ENCODE results near the gene EHMT1. TPM values are rescaled to one million over a fixed set of nuclear protein-coding genes. Genes with fewer than 3 reads are reported as not detected.

Gene EHMT1
- total RNA-seq, 4 donors from 2014 or later = 57.6 to 103 (median 76.8) TPM

- no peak for DNase-seq (ENCODE audit: low spot score)
- ATAC-seq (ENCODE audit: low FRiP score) = no peak
- no peak for TF ChIP-seq CTCF (IDR thresholded peaks at IDR 0.05)
These were observed 144.6 kb downstream of the EHMT1 start for GRCh38 chr9:137763271-137763955.

GRCh38 chr9:137764171-137764671 lies 145.4 kb downstream of the EHMT1 start:
- DNase-seq (ENCODE audit: low spot score) = no peak
- no peak for ATAC-seq (ENCODE audit: low FRiP score)
- TF ChIP-seq CTCF (IDR thresholded peaks at IDR 0.05) = no peak

GRCh38 chr9:137764981-137765380 lies 146.2 kb downstream of the EHMT1 start:
- TF ChIP-seq CTCF (IDR thresholded peaks at IDR 0.05) = no peak
- DNase-seq (ENCODE audit: low spot score) = no peak
- ATAC-seq (ENCODE audit: low FRiP score) = no peak

GRCh38 chr9:137765536-137765935 lies 146.7 kb downstream of the EHMT1 start:
- ATAC-seq (ENCODE audit: low FRiP score) = no peak
- no peak for DNase-seq (ENCODE audit: low spot score)
- no peak for TF ChIP-seq CTCF (IDR thresholded peaks at IDR 0.05)

GRCh38 chr9:137771580-137771979 lies 152.8 kb downstream of the EHMT1 start:
- DNase-seq (ENCODE audit: low spot score) (no peak), ATAC-seq (ENCODE audit: low FRiP score) (no peak)
- TF ChIP-seq CTCF (IDR thresholded peaks at IDR 0.05) = no peak

GRCh38 chr9:137772281-137772873 lies 153.6 kb downstream of the EHMT1 start:
- DNase-seq (ENCODE audit: low spot score) = no peak

More at GRCh38 chr9:137772281-137772873, 153.6 kb downstream of the EHMT1 start:
- ATAC-seq (ENCODE audit: low FRiP score) = no peak
- TF ChIP-seq CTCF (IDR thresholded peaks at IDR 0.05) = no peak
